PC-9 (cell line): Measurements from ENCODE around the gene RAE1.

ENCODE experiments used
- CTCF ChIP-seq: fragments of 200-600 bp; sonication (generic); conservative IDR thresholded peaks from 2 replicates; pipeline ENCODE4 v1.6.1; 2017; ENCODE audit warnings: mixed run types, antibody characterized with exemption, mild to moderate bottlenecking, moderate library complexity
- EZH2 ChIP-seq: fragments of 200-600 bp; sonication (generic); IDR thresholded peaks from 2 replicates; pipeline ENCODE4 v1.8.0; 2017; ENCODE audit warnings: antibody characterized with exemption, low read depth

- TF ChIP-seq CTCF: no peak
- TF ChIP-seq EZH2: no peak
These were observed 30.7 kb upstream of the RAE1 start for GRCh38 chr20:57320358-57320757.
